Ramos (cell line): ENCODE data around the gene GHRH.

ENCODE experiments used
- in situ Hi-C: fragments of 300-500 bp; cut with MboI; formaldehyde crosslinking; loops from one replicate; pipeline ENCODE4 v1.14.3; 2022; ENCODE audit warnings: low sequenced_read_pairs; ENCODE audit not compliant: unreplicated experiment

The GHRH gene

DNA sequence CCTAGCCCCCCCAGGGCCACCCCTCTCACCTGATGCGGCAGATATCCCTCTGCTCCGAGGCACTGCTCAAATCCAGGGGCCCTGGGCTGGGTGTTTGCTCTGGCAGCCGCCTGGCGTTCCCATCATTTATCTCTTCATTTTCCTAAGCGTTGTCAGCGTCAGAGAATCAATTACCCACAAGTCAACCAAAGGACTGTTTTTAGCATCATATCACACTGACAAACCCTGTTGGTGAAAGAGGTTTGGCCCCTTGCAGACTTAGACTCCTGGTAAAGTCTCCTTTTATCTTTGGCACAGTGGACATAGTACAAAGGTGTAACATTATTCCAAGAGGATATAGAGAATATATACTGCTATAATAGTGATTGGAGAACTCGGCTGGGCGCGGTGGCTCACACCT is at the start of gene GHRH:
Gene GHRH, minus strand, starts transcription at position 101 of the 400 bp plus-strand sequence. CDS start 4,925 bp downstream, outside the sequence.
- in situ Hi-C loops = no loop called here

DNA sequence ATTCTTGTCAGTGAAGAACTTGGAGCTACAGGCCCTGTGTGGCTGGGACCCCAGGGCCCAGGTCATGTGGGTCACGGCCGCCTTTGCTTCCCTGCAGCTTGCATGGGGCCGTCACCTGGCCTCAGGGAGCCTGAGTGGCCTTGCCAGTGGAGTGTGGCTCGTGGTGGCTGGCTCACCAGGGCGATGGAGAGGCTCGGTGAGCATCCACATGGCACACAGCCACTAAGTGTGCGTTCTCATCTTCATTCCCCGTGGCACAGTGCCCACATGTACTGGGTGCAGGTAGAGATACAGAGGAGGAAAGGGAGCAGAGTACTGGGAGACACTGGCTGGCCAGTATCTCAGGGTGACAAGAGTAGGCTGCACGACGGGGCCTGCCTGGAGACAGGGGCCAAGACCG is 49.3 kb upstream of the GHRH start:
- in situ Hi-C loops = no loop called here

GRCh38 chr20:37309936-37310590 is 48.4 kb upstream of the GHRH start:
- in situ Hi-C loops = no loop called here

GRCh38 chr20:37309290-37309689 is 47.7 kb upstream of the GHRH start:
- in situ Hi-C loops = no loop called here

DNA sequence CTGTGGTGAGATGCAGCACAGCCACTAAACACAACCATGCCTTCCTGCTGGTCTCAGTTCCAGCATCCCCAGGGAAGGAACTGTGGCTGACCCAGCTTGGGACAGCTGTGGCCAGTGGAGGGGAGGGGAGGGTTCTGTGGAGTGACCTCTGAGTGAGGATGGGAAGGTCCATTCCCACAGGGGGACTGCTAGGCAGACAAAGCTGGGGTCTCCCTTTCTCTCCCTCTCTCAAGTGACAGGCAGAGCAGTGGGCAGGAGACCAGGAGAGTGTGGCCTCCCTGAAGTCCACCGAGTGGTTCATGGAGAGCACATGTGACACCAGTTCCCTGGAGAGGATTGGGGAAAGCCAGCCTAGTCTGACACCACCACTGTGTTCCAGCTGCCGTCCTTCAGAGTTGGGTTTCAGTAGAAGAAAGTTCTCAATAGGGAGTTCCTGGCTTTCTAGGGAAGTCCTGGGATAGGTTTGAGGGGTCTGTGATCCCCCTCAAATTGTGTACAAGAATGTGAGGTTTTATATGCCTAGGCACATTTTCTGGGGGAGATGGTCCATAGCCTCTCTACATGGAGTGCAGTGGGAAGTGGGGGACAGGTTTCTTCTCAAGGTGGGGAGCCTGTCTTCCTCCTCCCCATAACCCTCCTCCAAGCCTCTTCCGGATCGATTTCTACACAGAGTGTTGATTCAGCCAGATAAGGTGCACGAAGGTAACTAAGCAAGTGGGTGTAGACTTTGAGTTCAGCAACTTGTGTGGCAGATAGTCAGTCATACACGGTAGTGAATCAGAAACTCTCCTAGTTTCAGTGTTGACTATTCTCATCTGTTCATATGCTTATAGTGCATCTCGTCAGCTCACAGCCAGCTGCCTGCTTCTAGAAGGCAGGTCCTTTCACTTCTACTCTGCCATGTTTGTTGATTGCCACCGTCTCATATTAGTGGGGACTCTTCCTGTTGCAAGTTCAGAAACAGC is 46.8 kb upstream of the GHRH start:
- in situ Hi-C loops = no loop called here

- in situ Hi-C loops = no loop called here
Observed at GRCh38 chr20:37305839-37306238, 44.2 kb upstream of the GHRH start.

- in situ Hi-C loops = no loop called here
Observed at GRCh38 chr20:37305079-37305478, 43.5 kb upstream of the GHRH start.

GRCh38 chr20:37303637-37304036 is 42.0 kb upstream of the GHRH start:
- in situ Hi-C loops = no loop called here

DNA sequence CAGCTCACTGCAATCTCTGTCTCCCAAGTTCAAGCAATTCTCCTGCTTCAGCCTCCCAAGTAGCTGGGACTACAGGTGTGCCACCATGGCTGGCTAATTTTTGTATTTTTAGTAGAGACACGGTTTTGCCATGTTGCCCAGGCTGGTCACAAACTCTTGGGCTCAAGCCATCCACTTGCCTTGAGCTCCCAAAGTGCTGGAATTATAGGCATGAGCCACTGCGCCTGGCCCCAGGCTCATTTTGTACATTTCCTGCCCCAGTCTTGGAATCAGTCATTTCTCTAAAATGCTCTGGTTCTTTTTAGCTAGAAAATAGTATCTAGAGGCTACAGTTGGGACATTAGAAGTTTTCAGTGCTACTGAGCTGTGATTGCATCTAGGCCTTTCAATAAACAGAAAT is 41.4 kb upstream of the GHRH start:
- in situ Hi-C loops = no loop called here

GRCh38 chr20:37301558-37301957 is 39.9 kb upstream of the GHRH start:
- in situ Hi-C loops = no loop called here

DNA sequence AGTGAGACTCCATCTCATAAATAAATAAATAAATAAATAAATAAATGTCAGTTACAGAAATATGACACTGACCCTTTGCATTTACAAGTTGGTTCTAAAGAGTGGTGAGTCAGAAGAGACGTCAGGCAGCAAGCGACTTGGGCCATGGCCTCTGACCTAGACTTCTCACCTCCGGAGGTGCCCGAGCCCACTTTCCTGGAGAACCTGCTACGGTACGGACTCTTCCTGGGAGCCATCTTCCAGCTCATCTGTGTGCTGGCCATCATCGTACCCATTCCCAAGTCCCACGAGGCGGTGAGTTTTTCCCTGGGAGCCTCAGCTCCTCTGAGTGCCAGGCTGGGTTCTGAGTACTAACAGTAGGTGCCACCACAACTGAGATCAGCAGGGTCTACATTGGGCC is 39.5 kb upstream of the GHRH start:
- in situ Hi-C loops = no loop called here

DNA sequence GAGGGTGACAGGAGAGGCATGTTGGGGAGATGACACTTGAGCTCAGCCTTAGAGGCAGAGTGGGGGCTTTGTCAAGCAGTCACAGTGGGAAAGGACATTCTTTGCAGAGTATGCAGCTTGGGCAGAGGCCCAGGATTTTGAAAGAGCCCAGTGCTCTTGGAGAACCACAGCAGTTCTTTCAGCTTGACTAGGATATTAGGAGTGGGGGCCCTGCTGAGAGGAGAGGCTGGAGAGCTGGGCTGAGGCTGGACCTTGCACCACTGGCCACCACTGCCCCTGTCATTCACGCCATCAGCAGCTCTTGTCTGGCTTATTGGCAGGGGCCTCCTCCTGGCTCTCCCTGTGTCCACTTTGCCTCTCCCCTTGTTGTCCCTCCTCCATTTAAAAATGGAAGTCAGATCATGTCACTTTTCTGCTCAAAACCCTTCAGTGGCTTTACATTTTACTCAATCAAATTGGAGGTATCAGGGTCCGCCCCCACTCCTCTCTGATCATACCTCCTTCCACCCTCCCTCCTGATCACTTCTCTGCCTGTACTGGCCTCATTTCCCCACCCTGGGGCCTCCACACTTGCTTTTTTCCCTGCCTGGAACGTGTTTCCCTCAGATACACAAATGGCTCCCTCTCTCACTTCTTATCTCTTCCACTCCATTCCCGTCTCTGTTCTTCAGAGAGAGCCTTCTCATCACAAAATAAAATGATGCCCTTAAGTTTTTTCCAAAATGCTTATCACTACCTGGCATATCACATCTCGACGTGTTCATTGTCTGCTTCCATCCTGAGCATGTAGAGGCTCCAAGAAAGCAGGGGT is 38.3 kb upstream of the GHRH start:
- in situ Hi-C loops = no loop called here

DNA sequence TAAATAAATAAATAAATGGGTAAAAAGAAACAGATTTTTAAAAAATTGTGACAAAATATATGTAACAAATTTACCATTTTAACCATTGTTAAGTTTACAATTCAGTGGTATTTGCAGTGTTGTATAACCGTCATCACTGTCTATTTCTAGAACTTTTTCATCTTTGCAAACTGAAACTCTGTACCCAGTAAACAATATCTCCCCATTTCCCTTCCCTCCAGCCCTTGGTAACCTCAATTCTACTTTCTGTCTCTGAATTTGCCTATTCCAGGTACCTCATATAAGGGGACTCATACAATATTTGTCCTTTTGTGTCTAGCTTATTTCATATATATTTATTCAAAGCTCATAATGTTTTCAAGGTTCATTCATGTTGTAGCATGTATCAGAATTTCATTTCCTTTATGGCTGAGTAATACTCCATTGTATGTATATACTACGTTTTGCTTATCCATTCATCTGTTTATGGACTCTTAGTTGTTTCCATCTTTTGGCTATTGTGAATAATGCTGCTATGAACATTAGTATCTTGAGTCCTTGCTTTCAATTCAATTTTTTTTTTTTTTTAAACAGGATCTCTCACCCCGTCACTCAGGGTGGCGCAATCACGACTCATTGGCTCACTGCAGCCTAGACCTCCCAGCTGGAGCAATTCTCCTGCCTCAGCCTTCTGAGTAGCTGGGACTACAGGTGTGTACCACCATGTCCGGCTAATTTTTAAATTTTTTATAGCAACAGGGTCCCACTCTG is 36.8 kb upstream of the GHRH start:
- in situ Hi-C loops = no loop called here

DNA sequence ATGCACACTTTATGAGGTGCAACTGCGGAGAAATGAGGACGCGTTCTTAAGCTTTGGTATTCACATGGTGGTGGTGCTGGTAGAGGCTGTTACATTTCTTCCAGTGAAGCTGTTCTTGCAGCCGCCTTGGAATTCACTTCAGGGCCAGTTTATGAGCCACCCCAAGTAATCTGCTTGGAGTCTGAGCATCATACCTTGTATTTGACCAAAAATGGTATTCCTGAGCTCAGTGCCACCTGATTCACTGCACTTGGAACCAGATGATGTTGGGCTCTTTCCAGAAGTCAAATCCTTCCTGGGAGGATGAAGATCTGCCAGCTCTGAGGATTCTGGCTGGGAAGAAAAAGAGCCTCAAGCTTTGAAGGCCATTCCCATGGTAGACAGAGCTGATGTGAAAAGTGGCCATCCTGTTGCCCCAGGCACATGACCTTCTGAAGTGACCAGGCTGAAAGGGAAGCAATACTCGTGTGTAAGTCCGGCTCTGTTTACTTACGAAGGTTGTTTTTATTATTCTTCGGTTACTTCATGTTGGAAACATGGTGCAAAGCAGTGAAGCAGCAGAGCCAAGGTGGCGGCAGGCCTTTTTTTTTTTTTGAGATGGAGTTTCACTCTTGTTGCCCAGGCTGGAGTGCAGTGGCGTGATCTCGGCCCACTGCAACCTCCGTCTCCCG is 35.6 kb upstream of the GHRH start:
- in situ Hi-C loops = no loop called here

DNA sequence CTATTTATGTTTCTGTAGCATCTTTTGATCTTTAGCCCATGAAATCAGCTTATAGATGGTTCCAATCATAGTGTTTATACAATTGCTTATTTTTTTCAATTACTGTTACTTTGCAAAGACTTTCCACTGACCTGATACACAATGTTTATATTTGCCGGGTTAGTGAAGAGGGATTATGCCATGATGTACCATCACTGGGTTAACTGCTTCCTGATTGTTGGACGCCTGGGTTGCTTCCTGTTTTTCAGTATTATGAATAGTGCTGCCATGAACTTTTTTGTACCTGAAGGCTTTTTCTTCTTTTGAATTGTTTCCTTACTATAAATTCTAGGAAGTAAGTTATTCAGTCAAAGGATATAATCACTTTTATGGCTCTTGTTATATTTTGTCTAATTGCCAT is 34.8 kb upstream of the GHRH start:
- in situ Hi-C loops = no loop called here

DNA sequence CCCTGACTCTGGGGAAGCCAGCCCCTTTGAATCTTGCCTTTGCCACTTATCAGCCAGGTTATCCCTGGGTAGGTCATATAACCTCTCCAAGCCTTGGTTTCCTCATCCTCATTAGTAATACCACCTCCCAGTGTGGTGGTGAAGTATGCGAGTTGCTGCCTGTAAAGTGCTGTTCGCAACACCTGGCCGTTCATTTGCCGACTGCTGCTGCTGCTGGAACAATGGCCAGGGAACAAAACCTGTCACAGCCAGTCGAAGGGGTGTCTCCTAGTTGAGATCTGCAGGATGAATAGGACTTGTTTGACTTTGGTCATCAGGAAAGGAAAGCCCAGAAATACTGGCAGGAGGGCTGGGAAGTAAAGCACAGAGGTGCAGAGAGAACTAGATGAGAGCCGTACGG is 34.0 kb upstream of the GHRH start:
- in situ Hi-C loops = no loop called here

DNA sequence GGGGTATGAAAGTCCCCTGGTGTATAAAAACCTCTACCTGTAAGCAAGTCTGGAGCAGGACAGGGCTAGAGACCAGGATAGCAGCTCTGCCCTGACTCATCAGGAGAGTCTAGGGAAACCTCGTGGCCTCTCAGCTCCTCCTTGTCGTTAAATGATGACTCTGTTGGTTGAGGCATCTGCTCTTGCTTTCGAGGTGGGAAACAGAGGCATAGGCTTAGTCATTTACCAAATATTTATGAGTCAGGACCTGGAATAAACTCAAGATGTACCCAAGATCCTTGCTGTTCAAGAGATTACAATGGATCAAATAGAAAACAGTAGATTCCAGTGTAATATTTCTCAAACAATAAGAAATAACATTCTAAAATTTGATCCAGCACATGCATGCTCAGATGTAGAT is 33.4 kb upstream of the GHRH start:
- in situ Hi-C loops = no loop called here

DNA sequence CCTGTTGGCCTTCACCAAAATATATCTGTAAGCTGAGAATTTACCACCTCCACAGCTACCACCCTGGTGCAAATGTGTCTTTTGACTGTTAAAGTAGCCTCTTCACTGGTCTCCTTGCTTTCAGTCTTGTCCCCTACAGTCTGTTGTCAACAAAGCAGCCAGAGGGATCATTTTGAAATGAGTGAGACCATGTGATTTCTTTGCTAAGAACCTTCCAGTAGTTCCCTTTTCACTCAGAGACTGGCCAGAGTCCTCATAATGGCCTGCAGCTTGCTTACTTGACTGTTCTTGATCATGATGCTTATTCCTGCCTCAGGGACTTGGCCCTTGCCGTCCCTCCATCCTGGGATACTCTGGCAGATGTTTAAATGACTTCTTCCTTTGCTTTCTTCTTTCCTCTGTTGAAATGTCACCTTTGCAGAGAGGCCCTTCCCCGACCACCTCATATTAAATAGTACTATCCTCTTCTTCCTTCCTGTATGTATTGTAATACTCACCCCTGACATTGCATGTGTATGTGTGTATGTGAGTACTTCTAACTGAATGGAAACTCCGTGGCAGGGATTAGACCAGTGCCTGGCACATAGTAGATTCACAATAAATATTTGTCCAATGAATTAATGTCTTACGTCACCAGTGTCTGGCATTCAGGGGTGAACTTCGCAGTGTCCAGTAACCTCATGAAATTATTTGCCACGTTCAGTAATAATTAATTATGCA is 32.8 kb upstream of the GHRH start:
- in situ Hi-C loops = no loop called here
